GM21360 (cell line): ENCODE measurements around the gene DIMT1.
A peak's percentile ranks its signal among the peaks of the same experiment; 100 is the strongest.

Experiments used
- ATAC-seq: cut with Tn5 transposase; IDR thresholded peaks from one replicate; pipeline ENCODE4 v1.9.1; 2021; ENCODE audit warnings: mild to moderate bottlenecking, moderate library complexity; ENCODE audit not compliant: unreplicated experiment

Gene DIMT1

GRCh38 chr5:62372600-62372999 lies 31.1 kb downstream of the DIMT1 start:
- ATAC-seq = no peak

- ATAC-seq = no peak
These were observed 32.3 kb downstream of the DIMT1 start for GRCh38 chr5:62371409-62371808.

- ATAC-seq = no peak
These were observed 34.7 kb downstream of the DIMT1 start for GRCh38 chr5:62369039-62369438.

- no peak for ATAC-seq
These were observed 41.0 kb downstream of the DIMT1 start for GRCh38 chr5:62362701-62363100.

- ATAC-seq = peak; percentile 82
These were observed 49.5 kb downstream of the DIMT1 start for GRCh38 chr5:62354028-62354874.

- no peak for ATAC-seq
These were observed 54.8 kb downstream of the DIMT1 start for GRCh38 chr5:62348723-62349481.

- ATAC-seq = no peak
These were observed 55.8 kb downstream of the DIMT1 start for GRCh38 chr5:62347928-62348327.

GRCh38 chr5:62346748-62347147 lies 57.0 kb downstream of the DIMT1 start:
- no peak for ATAC-seq

- ATAC-seq = no peak
These were observed 60.3 kb downstream of the DIMT1 start for GRCh38 chr5:62343428-62343827.

- ATAC-seq = peak; percentile 42
These were observed 61.2 kb downstream of the DIMT1 start for GRCh38 chr5:62342476-62342837.

GRCh38 chr5:62341783-62342475 lies 61.8 kb downstream of the DIMT1 start:
- ATAC-seq = peak; percentile 74

- no peak for ATAC-seq
These were observed 62.7 kb downstream of the DIMT1 start for GRCh38 chr5:62340979-62341378.

- no peak for ATAC-seq
These were observed 63.3 kb downstream of the DIMT1 start for GRCh38 chr5:62340392-62340791.
